Prostate gland (tissue), 2 donors: ENCODE measurements around the gene RBFOX1. TPM values are rescaled to one million over a fixed set of nuclear protein-coding genes. Genes with fewer than 3 reads are reported as not detected.

ENCODE experiments used
- DNase-seq: peaks from one replicate; pipeline ENCODE4 v3.0.0-alpha.2; 2019; ENCODE audit warnings: low spot score
- H3K27ac ChIP-seq, 2 donors: fragments of 200-600 bp; sonication (generic); 2 replicates each; pipeline ENCODE4 v1.5.1; 2017 to 2019
- H3K27me3 ChIP-seq: fragments of 200-600 bp; sonication (generic); replicated peaks from 2 replicates; pipeline ENCODE4 v1.5.1; 2019; ENCODE audit not compliant: insufficient read depth
- H3K36me3 ChIP-seq, 2 donors: fragments of 200-600 bp; sonication (generic); 1 replicate in 1 of 2; 2 replicates in 1 of 2; pipeline versions ENCODE4 v1.5.1 to v1.8.1; 2017 to 2019
- H3K4me1 ChIP-seq: fragments of 200-600 bp; sonication (generic); replicated peaks from 2 replicates; pipeline ENCODE4 v1.5.1; 2019
- H3K4me3 ChIP-seq, 2 donors: fragments of 200-600 bp; sonication (generic); 2 replicates each; pipeline ENCODE4 v1.5.1; 2017 to 2019
- H3K9me3 ChIP-seq: fragments of 200-600 bp; sonication (generic); 2 replicates; pipeline ENCODE4 v1.5.1; 2017
- POLR2A ChIP-seq: fragments of 450-650 bp; IDR thresholded peaks from one replicate; pipeline ENCODE4 v1.6.1; 2016; ENCODE audit warnings: antibody characterized with exemption, mild to moderate bottlenecking
- POLR2AphosphoS5 ChIP-seq: sonication (generic); formaldehyde crosslinking; IDR thresholded peaks from one replicate; pipeline ENCODE4 v1.6.1; 2017; ENCODE audit warnings: antibody characterized with exemption
- WGBS: methylation state at CpG from one replicate; pipeline ENCODE4 v1.1.5; 2018; 5-methylcytosine and 5-hydroxymethylcytosine counted together
- intact Hi-C: fragments of 100-400 bp; cut with DNase I; formaldehyde crosslinking; loops from one replicate; pipeline ENCODE4 v1.14.2; 2022
- total RNA-seq, 2 donors: library from RNA; depleted of rRNA; stranded (reverse); fragments of >200 nt; gene quantifications; one replicate each; pipeline ENCODE4 v1.1.0, GENCODE V29; 2016
- TF ChIP-seq, protein P1 (sequence below), 4 experiments: fragments of 200-600 bp in 2 of 4; fragments of 450-650 bp in 2 of 4; sonication (generic) in 2 of 4; IDR thresholded peaks; 1 replicate in 3 of 4; 2 replicates in 1 of 4; pipeline ENCODE4 v1.5.1; 2016 to 2019; ENCODE audit warnings: antibody characterized with exemption in 4 of 4, mild to moderate bottlenecking in 2 of 4, moderate library complexity in 2 of 4

The RBFOX1 gene
- total RNA-seq, 2 donors from 2014 or later, result 1.3 to 1.5 TPM

DNA sequence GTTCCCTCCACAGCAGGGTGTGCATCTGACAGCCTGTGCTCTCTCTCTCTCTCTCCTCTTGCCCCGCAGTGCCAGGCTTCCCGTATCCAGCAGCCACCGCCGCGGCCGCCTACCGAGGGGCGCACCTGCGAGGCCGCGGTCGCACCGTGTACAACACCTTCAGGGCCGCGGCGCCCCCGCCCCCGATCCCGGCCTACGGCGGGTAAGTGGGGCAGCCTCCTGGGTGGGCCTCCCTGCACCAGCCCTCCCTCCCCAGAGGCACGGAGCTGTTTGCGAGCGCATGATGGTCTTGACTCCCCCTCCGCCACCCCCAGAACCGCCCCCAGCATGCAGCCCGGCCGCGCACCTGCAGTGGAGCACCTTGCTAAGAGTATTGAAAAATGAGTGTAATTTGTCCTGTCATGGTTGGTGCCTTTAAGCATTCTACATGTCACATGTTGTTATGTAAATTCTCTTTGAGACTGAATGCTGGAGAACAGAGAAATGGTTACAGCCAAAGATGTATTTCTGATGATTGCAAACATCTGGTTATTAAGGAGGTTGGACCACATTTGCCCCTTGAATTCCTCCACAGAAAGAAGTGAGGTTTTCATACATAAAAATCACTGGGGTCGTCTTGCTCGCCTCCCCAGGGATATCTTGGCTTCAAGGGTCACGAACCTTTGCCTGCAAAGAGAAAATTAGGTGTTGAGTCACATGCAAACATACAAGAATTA is 321.3 kb downstream of the RBFOX1 start:
- intact Hi-C loops, result no loop called here
- no peaks in the 10 kb centered on the region for H3K9me3 ChIP-seq
- H3K36me3 ChIP-seq, result no peaks in the 10 kb centered on the region
- no peak overlapping the region for H3K27ac ChIP-seq
- no peak for DNase-seq
- no peaks in the 10 kb centered on the region for H3K27me3 ChIP-seq
- WGBS, result 88% methylated on average over 32 of the region's 32 CpGs
- no peak overlapping the region for H3K4me3 ChIP-seq
- TF ChIP-seq, protein P1, sequence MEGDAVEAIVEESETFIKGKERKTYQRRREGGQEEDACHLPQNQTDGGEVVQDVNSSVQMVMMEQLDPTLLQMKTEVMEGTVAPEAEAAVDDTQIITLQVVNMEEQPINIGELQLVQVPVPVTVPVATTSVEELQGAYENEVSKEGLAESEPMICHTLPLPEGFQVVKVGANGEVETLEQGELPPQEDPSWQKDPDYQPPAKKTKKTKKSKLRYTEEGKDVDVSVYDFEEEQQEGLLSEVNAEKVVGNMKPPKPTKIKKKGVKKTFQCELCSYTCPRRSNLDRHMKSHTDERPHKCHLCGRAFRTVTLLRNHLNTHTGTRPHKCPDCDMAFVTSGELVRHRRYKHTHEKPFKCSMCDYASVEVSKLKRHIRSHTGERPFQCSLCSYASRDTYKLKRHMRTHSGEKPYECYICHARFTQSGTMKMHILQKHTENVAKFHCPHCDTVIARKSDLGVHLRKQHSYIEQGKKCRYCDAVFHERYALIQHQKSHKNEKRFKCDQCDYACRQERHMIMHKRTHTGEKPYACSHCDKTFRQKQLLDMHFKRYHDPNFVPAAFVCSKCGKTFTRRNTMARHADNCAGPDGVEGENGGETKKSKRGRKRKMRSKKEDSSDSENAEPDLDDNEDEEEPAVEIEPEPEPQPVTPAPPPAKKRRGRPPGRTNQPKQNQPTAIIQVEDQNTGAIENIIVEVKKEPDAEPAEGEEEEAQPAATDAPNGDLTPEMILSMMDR (IDR thresholded peaks at IDR 0.05), result no peak
- H3K4me1 ChIP-seq, result no peaks in the 10 kb centered on the region

DNA sequence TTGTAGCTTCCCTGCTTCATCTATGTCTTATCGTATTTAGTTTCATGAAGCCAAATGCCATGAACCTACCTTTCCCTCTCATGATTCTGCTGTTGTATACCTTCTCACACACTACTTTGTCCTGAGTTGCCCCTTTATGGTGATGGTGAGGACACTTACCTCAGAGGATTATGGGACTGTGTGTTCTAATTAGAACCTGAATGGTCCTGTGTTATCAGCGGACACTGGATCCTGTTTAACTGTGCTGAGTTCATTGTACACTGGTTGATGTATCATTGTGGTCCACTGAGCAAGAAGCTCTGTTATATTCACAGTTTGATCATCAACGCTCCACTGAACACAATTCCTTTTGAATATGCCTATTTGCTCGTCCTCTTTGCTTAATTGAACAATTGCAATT is 343.0 kb downstream of the RBFOX1 start:
- intact Hi-C loops, result no loop called here
- no peak for DNase-seq
- Histone ChIP-seq H3K4me1 (no peaks in the 10 kb centered on the region), H3K9me3 (no peaks in the 10 kb centered on the region), H3K27me3 (no peaks in the 10 kb centered on the region), H3K27ac (no peak overlapping the region), H3K4me3 (no peak overlapping the region), H3K36me3 (no peaks in the 10 kb centered on the region)
- WGBS, result 94% methylated on average over 4 of the region's 4 CpGs
- no peak for TF ChIP-seq POLR2A
- TF ChIP-seq, protein P1 (IDR thresholded peaks at IDR 0.05), result no peak
- no peak for TF ChIP-seq POLR2AphosphoS5

DNA sequence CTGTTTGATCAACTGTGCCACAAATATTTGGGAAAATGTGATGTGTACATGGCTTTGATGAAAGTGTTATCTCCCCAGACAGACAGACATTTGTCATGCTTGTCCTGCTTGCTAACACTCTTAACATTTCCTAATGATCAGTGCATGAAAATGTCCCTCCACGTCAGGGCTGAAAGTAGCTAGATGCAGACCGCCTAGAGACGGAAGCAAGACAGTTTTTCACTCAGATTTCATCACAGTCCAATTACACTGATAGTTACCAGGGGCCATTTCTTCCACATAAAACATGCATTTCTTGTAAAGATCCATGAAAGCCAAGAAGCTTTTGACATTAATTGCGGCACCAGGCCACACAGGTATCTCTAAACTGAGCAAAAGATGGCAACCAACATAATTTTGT is 347.7 kb downstream of the RBFOX1 start:
- no peaks in the 10 kb centered on the region for H3K9me3 ChIP-seq
- no peak overlapping the region for H3K27ac ChIP-seq
- 70% methylated on average over 4 of the region's 4 CpGs for WGBS
- DNase-seq, result no peak
- H3K4me3 ChIP-seq, result no peak overlapping the region
- no peaks in the 10 kb centered on the region for H3K27me3 ChIP-seq
- no peaks in the 10 kb centered on the region for H3K36me3 ChIP-seq
- TF ChIP-seq POLR2AphosphoS5, result no peak
- TF ChIP-seq, protein P1 (IDR thresholded peaks at IDR 0.05), result no peak
- no peak for TF ChIP-seq POLR2A
- no peaks in the 10 kb centered on the region for H3K4me1 ChIP-seq
- intact Hi-C loops, result no loop called here

DNA sequence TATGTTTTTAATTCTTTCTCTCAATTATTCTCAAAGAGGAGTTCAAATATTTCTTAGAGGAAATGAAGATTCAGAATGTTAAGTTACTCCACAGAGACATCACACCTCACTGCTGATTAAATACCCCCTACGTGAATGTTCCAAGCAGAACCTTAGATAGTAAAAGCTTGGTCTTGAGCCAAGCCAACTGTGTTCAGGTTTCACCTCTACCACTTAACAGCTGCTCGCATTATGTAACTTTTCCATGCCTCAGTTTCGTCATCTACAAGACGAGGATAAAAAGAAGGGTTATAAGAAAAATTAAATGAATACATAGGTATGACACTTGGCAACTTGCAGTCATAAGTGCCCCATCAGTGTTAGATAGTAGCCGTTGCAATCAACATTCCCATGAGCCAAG is 356.2 kb downstream of the RBFOX1 start:
- H3K27me3 ChIP-seq, result no peaks in the 10 kb centered on the region
- no peaks in the 10 kb centered on the region for H3K36me3 ChIP-seq
- no peak for DNase-seq
- TF ChIP-seq POLR2AphosphoS5 (no peak), POLR2A (no peak)
- TF ChIP-seq, protein P1 (IDR thresholded peaks at IDR 0.05), result no peak
- intact Hi-C loops, result no loop called here
- no peaks in the 10 kb centered on the region for H3K9me3 ChIP-seq
- no peak overlapping the region for H3K4me3 ChIP-seq
- WGBS, result 65% methylated on average over 5 of the region's 5 CpGs
- no peak overlapping the region for H3K27ac ChIP-seq
- no peaks in the 10 kb centered on the region for H3K4me1 ChIP-seq

DNA sequence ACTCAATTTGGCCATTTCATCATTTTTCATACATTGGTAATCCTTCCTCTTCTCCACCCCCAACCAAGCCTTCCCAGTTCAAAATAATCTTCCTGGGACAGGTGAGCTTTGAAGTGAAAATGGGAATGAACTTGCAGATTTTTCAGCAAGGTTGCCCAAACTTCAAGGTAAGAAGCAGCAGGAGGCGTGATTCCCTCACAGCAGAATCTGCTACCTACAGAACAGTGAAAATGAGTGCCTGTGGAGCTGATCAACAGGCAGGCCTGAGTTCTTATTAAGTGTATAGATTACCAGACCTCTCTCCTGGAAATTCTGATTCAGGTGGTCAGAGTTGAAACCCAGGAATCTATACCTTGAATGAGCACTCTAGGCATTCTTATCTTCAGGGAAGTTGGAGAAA is 356.6 kb downstream of the RBFOX1 start:
- no peaks in the 10 kb centered on the region for H3K9me3 ChIP-seq
- TF ChIP-seq POLR2AphosphoS5 (no peak), POLR2A (no peak)
- TF ChIP-seq, protein P1 (IDR thresholded peaks at IDR 0.05), result no peak
- intact Hi-C loops, result no loop called here
- H3K4me1 ChIP-seq, result no peaks in the 10 kb centered on the region
- H3K36me3 ChIP-seq, result no peaks in the 10 kb centered on the region
- no peaks in the 10 kb centered on the region for H3K27me3 ChIP-seq
- 82% methylated on average over 1 of the region's 1 CpG for WGBS
- no peak overlapping the region for H3K27ac ChIP-seq
- DNase-seq, result no peak
- H3K4me3 ChIP-seq, result no peak overlapping the region
